Globus pallidus (tissue), 1 donor: Measurements from ENCODE around the gene TRPV4.
"Not testable (repeated sequence)": the region's sequence is repeated elsewhere in the genome, so short reads cannot be mapped to it uniquely, and the experiment has no call there.

ENCODE experiments used
- DNase-seq: peaks from one replicate; pipeline ENCODE4 v3.0.0-alpha.2; 2015; ENCODE audit warnings: low spot score

The TRPV4 gene

GRCh38 chr12:109860977-109861376 is 27.8 kb upstream of the TRPV4 start:
- no peak for DNase-seq

DNA sequence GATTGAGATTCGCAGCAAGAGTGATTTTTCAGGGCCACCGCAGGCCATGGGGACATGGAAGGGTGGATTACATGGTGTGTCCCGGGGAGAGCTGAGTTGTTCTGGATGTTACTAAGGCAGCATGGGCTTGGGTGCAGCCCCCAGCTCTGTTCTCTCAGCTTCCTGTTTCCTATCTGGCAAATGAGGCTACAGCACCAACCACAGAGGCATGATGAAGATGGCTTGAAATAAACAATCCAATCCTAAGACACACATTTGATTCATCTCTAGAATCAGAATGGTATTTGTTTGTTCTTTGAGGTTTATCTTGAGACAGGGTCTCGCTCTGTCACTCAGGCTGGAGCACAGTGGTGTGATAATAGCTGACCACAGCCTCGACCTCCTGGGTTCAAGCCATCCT is 25.6 kb upstream of the TRPV4 start:
- no peak for DNase-seq

DNA sequence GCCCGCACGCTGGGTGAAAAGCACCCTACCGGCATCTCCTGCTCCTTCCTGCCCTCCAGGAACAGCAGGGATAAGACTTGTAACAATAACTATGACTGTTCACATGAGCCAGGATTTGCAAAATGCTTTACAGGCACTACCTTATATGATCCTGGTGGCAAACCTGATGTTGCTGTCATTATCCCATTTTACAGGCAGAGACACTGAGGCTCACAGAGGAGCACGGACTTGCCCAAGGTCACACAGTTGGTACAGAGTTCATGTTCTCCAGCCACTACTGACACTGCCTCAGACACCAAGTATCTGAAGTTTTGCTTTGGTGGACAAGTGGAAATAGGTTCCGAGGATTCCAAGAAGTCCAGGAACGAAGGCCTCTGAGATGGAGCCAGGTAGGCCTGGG is 24.5 kb upstream of the TRPV4 start:
- no peak for DNase-seq

DNA sequence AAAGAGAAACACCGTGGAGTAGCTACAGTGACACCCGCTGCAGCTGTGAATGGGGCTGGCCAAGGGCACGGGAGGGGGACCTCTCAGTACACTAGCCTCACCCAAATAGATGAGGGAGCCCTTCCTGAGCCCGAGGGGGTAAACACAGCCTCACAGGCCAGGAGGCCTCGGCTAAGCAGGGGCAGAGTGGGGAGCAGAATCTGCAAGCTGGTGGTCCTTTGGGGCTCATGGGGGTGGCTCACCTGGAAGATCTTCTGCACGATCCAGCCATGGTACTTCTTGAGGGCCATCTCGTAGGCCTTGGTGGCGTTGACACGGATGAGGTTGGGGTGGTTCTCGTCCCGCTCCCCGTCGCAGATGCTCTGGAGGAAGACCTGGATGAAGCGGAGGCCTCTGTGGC is 22.2 kb upstream of the TRPV4 start:
- no peak for DNase-seq

DNA sequence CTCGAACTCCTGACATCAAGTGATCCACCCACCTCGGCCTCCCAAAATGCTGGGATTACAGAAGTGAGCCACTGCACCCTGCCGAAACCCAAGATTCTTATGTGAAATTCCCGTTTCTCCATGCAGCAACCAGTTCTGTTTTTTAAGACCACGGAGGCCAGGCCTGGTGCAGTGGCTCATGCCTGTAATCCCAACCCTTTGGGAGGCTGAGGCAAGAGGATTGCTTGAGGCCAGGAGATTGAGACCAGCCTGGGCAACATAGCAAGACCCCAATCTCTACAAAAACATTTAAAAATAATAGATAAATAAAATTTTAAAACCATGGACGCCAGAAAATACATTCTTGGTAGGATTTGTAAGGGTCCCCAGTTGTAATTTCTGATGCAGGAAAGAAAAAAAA is 17.3 kb upstream of the TRPV4 start:
- not testable (repeated sequence) for DNase-seq

DNA sequence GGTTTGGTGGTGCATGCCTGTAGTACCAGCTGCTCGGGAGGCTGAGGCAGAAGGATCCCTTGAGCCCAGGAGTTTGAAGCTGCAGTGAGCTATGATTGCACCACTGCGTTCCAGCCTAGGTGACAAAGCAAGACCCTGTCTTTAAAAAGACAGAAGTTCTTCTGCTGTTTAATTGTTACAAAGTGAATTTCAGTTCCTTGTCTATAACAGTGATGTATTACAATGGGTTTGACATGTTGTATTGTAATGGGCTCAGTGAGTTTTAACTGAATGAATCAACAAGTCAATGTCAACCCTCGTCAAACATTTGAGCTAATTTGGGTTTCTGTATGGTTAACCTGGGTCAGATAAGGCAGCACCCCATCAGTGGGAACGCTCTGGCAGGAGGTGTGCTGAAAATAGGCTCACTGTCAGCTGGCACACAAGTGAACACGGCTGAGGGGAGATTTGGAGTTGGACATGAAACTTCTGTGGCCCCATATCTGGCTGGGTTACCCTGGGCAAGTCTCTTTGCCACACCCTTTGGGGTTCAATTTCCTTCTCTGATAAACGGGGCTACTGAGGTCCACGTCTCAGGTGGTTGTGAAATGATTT is 14.0 kb upstream of the TRPV4 start:
- DNase-seq: no peak

GRCh38 chr12:109845824-109846205 is 12.6 kb upstream of the TRPV4 start:
- no peak for DNase-seq

GRCh38 chr12:109844983-109845823 is 12.0 kb upstream of the TRPV4 start:
- DNase-seq: peak; percentile 75

DNA sequence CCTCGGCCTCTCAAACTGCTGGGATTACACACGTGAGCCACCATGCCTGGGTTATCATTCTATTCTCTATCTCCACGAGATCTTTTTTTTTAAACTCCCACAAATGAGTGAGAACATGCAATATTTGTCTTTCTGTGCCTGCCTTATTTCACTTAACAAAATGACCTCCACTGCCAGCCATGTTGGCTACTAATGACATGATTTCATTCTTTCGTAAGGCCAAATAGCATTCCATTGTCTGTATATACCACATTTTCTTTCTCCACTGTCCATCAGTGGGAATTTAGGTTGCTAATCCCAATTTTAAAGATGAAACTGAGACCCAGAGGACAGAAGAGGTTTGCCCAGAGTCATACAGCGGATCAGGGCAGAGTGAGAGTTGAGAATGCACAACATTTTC is 10.9 kb upstream of the TRPV4 start:
- no peak for DNase-seq

GRCh38 chr12:109842021-109842420 is 8.8 kb upstream of the TRPV4 start:
- DNase-seq: no peak

DNA sequence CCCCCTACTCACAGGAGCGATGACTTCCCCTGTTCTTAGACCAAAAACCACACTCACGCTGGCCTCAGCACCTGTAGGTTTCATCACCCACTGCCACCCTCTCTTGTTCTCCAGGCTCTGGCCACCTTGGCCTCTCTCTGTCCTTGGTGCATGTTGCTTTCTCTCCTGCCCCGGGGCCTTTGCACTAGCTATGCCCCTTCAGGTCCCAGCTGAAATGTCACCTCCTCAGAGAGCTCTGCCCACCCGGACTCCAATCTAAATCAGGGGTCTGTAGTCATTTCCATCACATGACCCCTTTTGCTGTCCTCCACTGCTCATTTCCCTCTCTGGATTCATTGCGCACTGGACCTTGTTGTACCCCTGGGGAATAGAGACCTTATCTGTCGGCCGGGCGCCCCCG is 8.2 kb upstream of the TRPV4 start:
- no peak for DNase-seq

GRCh38 chr12:109840305-109841074 is 7.3 kb upstream of the TRPV4 start:
- peak; percentile 65 for DNase-seq

DNA sequence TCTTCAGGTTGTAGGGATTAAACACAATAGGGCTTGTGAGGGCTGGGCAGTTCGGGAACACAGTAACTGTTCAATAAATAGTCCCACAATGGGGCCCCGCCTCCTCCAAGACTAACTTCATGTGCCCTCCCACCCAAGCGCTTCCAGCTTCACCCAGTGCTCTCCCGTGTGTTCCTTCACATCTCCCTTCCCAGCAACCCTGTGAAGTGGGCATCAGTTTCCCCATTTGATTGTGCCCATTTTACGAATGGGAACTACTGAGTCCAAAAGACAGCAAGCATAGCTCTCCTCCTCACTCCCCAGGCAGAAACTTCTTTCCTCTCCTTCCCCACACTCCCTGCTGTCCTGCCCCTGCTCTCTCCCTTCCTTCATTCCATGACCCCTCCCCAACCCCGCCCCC is 6.2 kb upstream of the TRPV4 start:
- DNase-seq: no peak

GRCh38 chr12:109836916-109837315 is 3.7 kb upstream of the TRPV4 start:
- no peak for DNase-seq

DNA sequence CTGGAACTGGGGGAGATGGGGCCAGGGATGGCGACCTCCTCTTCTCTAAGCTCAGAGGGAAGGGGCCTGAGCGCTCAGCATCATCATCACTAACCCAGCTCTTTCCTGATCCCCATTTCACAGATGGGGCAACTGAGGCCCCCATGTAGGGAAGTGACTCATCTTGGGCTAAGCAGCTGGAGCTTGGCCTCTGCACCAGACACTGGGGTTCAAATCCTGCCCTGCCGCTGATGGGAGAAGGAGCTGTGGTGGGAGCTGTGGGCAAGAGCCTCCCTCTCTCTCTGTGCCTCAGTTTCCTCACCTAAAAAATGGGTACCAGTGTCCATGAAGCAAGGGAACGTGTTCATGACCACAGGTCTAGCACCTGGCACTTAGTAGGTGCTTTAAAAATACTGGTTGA is 2.6 kb upstream of the TRPV4 start:
- DNase-seq: no peak

- no peak for DNase-seq
Observed at GRCh38 chr12:109832541-109833306, 474 bp downstream of the TRPV4 start.

GRCh38 chr12:109831929-109832328 is 1.3 kb downstream of the TRPV4 start:
- DNase-seq: no peak

DNA sequence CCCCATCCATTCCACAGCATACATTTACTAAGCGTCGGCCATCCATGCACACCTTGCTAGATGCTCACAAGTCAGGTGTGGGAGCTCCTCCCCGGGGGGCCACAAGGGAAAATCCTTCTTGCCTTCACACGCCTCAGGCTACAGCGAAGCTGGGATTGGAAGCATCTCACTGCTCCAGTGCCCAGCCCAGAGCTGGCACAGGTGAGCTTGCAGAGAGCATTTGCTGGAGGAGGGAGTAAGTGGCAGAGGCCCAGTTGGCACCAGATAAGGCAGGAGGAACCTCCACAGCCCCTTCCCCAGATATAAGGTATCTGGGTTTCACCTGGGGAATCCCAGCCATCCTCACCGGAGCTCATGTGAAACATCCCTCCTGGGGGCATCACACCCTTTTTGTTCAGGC is 1.8 kb downstream of the TRPV4 start:
- DNase-seq: no peak

GRCh38 chr12:109830718-109831117 is 2.5 kb downstream of the TRPV4 start:
- no peak for DNase-seq

GRCh38 chr12:109830267-109830666 is 2.9 kb downstream of the TRPV4 start:
- DNase-seq: no peak

- no peak for DNase-seq
Observed at GRCh38 chr12:109829667-109830066, 3.5 kb downstream of the TRPV4 start.

- no peak for DNase-seq
Observed at GRCh38 chr12:109828754-109829511, 4.3 kb downstream of the TRPV4 start.
